GM18858 (cell line): ENCODE data around the gene TIFAB.
"Not testable (repeated sequence)": the region's sequence is repeated elsewhere in the genome, so short reads cannot be mapped to it uniquely, and the experiment has no call there.

Source experiments
- ATAC-seq: cut with Tn5 transposase; IDR thresholded peaks from one replicate; pipeline ENCODE4 v1.9.1; 2021; ENCODE audit not compliant: unreplicated experiment

Gene TIFAB

GRCh38 chr5:135452321-135453030, at the start of gene TIFAB:
TSS of gene TIFAB (minus strand) at chr5:135452351. CDS start at chr5:135449939, 2,412 bp downstream.
- ATAC-seq = no peak

GRCh38 chr5:135498637-135498995, 46.5 kb upstream of the TIFAB start:
- no peak for ATAC-seq

- ATAC-seq = no peak
Measured at GRCh38 chr5:135497971-135498636, 46.0 kb upstream of the TIFAB start.

GRCh38 chr5:135495531-135495930, 43.4 kb upstream of the TIFAB start:
- not testable (repeated sequence) for ATAC-seq

- ATAC-seq = no peak
Measured at GRCh38 chr5:135494196-135494595, 42.0 kb upstream of the TIFAB start.

- ATAC-seq = no peak
Measured at GRCh38 chr5:135493406-135494180, 41.4 kb upstream of the TIFAB start.

GRCh38 chr5:135492319-135492626, 40.1 kb upstream of the TIFAB start:
- ATAC-seq = no peak

- no peak for ATAC-seq
Measured at GRCh38 chr5:135491552-135492318, 39.6 kb upstream of the TIFAB start.

GRCh38 chr5:135491038-135491551, 38.9 kb upstream of the TIFAB start:
- ATAC-seq = no peak

GRCh38 chr5:135490245-135491037, 38.3 kb upstream of the TIFAB start:
- ATAC-seq = no peak

- no peak for ATAC-seq
Measured at GRCh38 chr5:135489466-135490244, 37.5 kb upstream of the TIFAB start.

GRCh38 chr5:135488727-135489465, 36.7 kb upstream of the TIFAB start:
- ATAC-seq = no peak

GRCh38 chr5:135487839-135488514, 35.8 kb upstream of the TIFAB start:
- no peak for ATAC-seq

GRCh38 chr5:135487037-135487395, 34.9 kb upstream of the TIFAB start:
- ATAC-seq = no peak

- ATAC-seq = no peak
Measured at GRCh38 chr5:135486131-135487036, 34.2 kb upstream of the TIFAB start.

- no peak for ATAC-seq
Measured at GRCh38 chr5:135484674-135485086, 32.5 kb upstream of the TIFAB start.

- no peak for ATAC-seq
Measured at GRCh38 chr5:135483254-135483653, 31.1 kb upstream of the TIFAB start.
